Heart left ventricle (tissue), 16 donors: Measurements from ENCODE around the gene COX4I1. TPM values are rescaled to one million over a fixed set of nuclear protein-coding genes. Genes with fewer than 3 reads are reported as not detected.

Experiments
- ATAC-seq, 4 donors: fragments of 200-7000 bp; cut with Tn5 transposase; one replicate each; pipeline ENCODE4 v1.9.1; 2020 to 2022; ENCODE audit warnings: moderate library complexity in 4 of 4, mild to moderate bottlenecking in 3 of 4, moderate number of reproducible peaks in 1 of 4
- DNase-seq, 5 donors: peaks; one replicate each; pipeline ENCODE4 v3.0.0-alpha.2; 2020
- H3K27ac ChIP-seq, 12 donors: fragments of 200-600 bp; sonication (generic) in 4 of 12; one replicate each; pipeline versions ENCODE4 v1.5.0 to v1.8.0; 2016 to 2022; ENCODE audit warnings: mild to moderate bottlenecking in 2 of 12
- H3K27me3 ChIP-seq, 9 donors: fragments of 200-600 bp; sonication (generic) in 2 of 9; one replicate each; pipeline versions ENCODE4 v1.5.1 to v1.8.0; 2016 to 2022; ENCODE audit warnings: mild to moderate bottlenecking in 3 of 9
- H3K36me3 ChIP-seq, 9 donors: fragments of 200-600 bp; sonication (generic) in 2 of 9; one replicate each; pipeline versions ENCODE4 v1.5.0 to v1.8.0; 2018 to 2022; ENCODE audit warnings: mild to moderate bottlenecking in 2 of 9
- H3K4me1 ChIP-seq, 12 donors: fragments of 200-600 bp; sonication (generic) in 4 of 12; one replicate each; pipeline versions ENCODE4 v1.5.0 to v1.8.0; 2016 to 2022; ENCODE audit warnings: mild to moderate bottlenecking in 3 of 12
- H3K4me3 ChIP-seq, 12 donors: fragments of 200-600 bp; sonication (generic) in 4 of 12; one replicate each; pipeline versions ENCODE4 v1.5.0 to v1.8.0; 2017 to 2022; ENCODE audit warnings: mild to moderate bottlenecking in 9 of 12, moderate library complexity in 4 of 12
- H3K9me3 ChIP-seq, 12 donors: fragments of 200-600 bp; sonication (generic) in 4 of 12; one replicate each; pipeline versions ENCODE4 v1.5.0 to v1.8.0; 2016 to 2022; ENCODE audit warnings: mild to moderate bottlenecking in 1 of 12
- POLR2A ChIP-seq, 2 donors: fragments of 450-650 bp; IDR thresholded peaks; one replicate each; pipeline ENCODE4 v1.6.1; 2017; ENCODE audit warnings: antibody characterized with exemption in 2 of 2, mild to moderate bottlenecking in 2 of 2, moderate library complexity in 2 of 2
- WGBS, 4 donors: extraction: QIAGEN DNeasy Blood & Tissue Kit in 2 of 4; methylation state at CpG; one replicate each; pipeline versions ENCODE4 v1.1.5 to v1.1.7; 2013 to 2018; 5-methylcytosine and 5-hydroxymethylcytosine counted together
- intact Hi-C, 10 donors: fragments of 100-400 bp; cut with DNase I; formaldehyde crosslinking; loops; one replicate each; pipeline versions ENCODE4 v1.11.1 to v1.14.2; 2022
- polyA plus RNA-seq, 2 donors: library from polyadenylated mRNA; stranded (reverse); fragments of 200-250 nt; gene quantifications; one replicate each; pipeline ENCODE4 v1.2.3, GENCODE V29; 2013
- total RNA-seq, 9 donors: library from RNA; depleted of rRNA in 2 of 9; stranded (reverse); fragments of >200 nt in 2 of 9; fragmentation: NEBNext Ultra II Directional in 3 of 9; extraction: Animal tissue kit (Norgen Biotek cat#: 25700) in 3 of 9; gene quantifications; one replicate each; pipeline versions ENCODE4 v1.1.0 to v1.2.4, GENCODE V29; 2016 to 2023
- TF ChIP-seq, protein P1 (sequence below), 12 donors: fragments of 200-600 bp; sonication (generic) in 4 of 12; IDR thresholded peaks; one replicate each; pipeline versions ENCODE4 v1.5.0 to v1.8.0; 2018 to 2022; ENCODE audit warnings: antibody characterized with exemption in 12 of 12, mild to moderate bottlenecking in 5 of 12
- donor health status: ischemic (EF 13 %, LVEDD 7.1; RV severe dilation, severe dysfunction).
- donor health status: healthy with polysubstance abuse.
- donor health status: DM: no; HTN: yes; CAD: no.
- donor health status: DM: no; HTN: no; CAD: no.
- donor health status: ischemic (EF 25% LVEDD 6.9; RV normal size, moderate dysfunction).
- donor health status: ischemic (EF 25% LVEDD 5.7; RV mildly dilated, moderate dysfunction).
- donor health status: healthy.
- donor health status: DM: yes; HTN: yes; CAD: no.
- donor health status: ischemic (EF 35%, LVEDD 5.7; RV mildly dilated, moderate dysfunction).
- donor health status: nonischemic (EF 11% LVEDD 7.7; RV severe dilation, severe dysfunction).
- donor health status: DM: yes; HTN: yes; CAD: no.
- donor health status: PGD.
- donor health status: ischemic (EF 29% LVEDD 5.4; RV normal size, mild dysfunction).
- donor health status: nonischemic (EF 23%, LVEDD 6.1; RV moderate dilation, normal function).

The COX4I1 gene
- total and polyA plus RNA-seq, 11 donors: 1,047 to 5,448 (median 1,793) TPM

DNA sequence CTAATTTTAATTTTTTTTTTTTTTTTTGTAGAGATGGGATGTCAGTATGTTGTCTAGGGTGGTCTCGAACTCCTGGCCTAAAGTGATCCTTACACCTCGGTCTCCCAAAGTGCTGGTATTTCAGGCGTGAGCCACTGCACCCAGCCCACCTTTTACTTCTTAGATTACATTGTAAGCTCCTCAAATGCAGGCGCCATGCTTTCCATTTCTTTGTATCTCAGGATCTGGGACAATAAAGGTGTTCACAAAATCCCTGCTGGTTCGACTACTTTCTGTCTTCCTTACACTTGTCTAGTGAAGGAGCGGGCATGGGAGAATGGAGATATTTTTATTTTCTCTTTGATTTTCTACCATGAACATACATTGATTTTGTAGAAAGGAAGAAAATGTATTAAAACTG, 25.4 kb upstream of the COX4I1 start:
- no peaks in the 10 kb centered on the region for H3K4me1 ChIP-seq
- DNase-seq (no peak), ATAC-seq (no peak)
- peaks cover 0 to 52% (median 24%) of the 10 kb centered on the region in 9 donors for H3K36me3 ChIP-seq
- intact Hi-C loops: no loop called here
- 78 to 82% (median 81%) methylated on average over 6 of the region's 6 CpGs for WGBS, 4 donors
- no peak for TF ChIP-seq POLR2A (IDR thresholded peaks at IDR 0.05)
- TF ChIP-seq, protein P1, sequence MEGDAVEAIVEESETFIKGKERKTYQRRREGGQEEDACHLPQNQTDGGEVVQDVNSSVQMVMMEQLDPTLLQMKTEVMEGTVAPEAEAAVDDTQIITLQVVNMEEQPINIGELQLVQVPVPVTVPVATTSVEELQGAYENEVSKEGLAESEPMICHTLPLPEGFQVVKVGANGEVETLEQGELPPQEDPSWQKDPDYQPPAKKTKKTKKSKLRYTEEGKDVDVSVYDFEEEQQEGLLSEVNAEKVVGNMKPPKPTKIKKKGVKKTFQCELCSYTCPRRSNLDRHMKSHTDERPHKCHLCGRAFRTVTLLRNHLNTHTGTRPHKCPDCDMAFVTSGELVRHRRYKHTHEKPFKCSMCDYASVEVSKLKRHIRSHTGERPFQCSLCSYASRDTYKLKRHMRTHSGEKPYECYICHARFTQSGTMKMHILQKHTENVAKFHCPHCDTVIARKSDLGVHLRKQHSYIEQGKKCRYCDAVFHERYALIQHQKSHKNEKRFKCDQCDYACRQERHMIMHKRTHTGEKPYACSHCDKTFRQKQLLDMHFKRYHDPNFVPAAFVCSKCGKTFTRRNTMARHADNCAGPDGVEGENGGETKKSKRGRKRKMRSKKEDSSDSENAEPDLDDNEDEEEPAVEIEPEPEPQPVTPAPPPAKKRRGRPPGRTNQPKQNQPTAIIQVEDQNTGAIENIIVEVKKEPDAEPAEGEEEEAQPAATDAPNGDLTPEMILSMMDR (IDR thresholded peaks at IDR 0.05): no peak
- H3K27me3 ChIP-seq: no peaks in the 10 kb centered on the region
- no peak overlapping the region for H3K27ac ChIP-seq
- H3K4me3 ChIP-seq: no peak overlapping the region
- no peaks in the 10 kb centered on the region for H3K9me3 ChIP-seq

DNA sequence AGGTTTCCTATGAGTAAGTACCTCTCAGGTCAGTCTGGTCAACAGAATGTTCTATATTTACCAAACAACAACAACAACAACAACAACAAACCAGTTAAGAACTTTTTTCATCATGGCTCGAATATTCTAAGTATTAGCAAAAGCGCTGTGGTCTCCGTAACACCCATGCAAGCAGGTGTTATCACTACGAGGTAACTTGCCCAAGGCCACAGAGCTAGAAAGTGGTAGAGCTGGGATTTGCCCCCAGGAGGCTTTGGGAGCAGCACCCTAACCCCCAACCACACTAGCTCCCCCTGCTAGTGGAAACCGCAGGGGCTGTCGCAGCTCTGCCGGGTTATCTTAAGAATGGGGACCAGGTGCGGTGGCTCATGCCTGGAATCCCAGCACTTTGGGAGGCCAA, 24.7 kb upstream of the COX4I1 start:
- intact Hi-C loops: no loop called here
- Histone ChIP-seq H3K36me3 (peaks cover 0 to 58% (median 31%) of the 10 kb centered on the region in 9 donors), H3K4me1 (no peaks in the 10 kb centered on the region), H3K27ac (no peak overlapping the region), H3K9me3 (no peaks in the 10 kb centered on the region), H3K4me3 (no peak overlapping the region), H3K27me3 (no peaks in the 10 kb centered on the region)
- 92 to 98% (median 96%) methylated on average over 6 to 8 of the region's 8 CpGs for WGBS, 4 donors
- ATAC-seq (no peak), DNase-seq (no peak)
- no peak for TF ChIP-seq POLR2A (IDR thresholded peaks at IDR 0.05)
- TF ChIP-seq, protein P1 (IDR thresholded peaks at IDR 0.05): no peak

DNA sequence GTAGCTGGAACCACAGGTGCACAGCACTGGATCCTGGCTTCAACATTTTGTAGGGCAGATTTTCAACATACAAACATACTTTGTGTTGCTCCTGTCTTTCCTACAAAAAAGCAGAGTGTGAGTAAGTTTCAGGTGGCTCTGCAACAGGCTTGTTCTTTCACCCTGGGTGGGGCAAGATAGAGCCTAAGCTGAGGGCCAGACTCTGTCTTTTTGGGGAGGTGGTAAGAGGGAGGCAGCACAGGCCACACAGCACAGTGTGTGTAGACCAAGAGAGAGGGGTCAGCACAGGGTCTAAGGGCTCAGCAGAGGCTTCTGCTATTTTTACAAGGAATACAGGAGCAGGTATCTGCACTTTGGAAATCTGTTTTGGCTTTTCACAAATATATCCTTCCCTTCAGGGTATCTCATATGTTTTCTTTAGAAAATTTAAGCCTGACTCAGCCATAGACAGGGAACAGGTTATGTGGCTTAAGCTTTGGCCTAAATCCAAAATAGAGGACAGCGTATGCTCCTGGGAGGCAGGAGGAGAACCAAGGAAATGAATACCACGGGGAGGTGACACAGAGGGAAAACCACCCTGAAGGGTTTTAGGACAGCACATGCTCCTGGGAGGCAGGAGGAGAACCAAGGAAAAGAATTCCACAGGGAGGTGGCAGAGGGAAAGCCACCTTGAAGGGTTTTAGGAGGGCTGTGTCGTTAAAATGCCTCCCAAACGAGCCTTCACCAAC, 21.7 kb upstream of the COX4I1 start:
- no peaks in the 10 kb centered on the region for H3K27me3 ChIP-seq
- H3K4me1 ChIP-seq: peaks cover 0 to 11% (median 0%) of the 10 kb centered on the region in 12 donors
- H3K36me3 ChIP-seq: peaks cover 0 to 75% (median 50%) of the 10 kb centered on the region in 9 donors
- intact Hi-C loops: no loop called here
- no peak for ATAC-seq
- TF ChIP-seq, protein P1 (IDR thresholded peaks at IDR 0.05): no peak
- no peak for TF ChIP-seq POLR2A (IDR thresholded peaks at IDR 0.05)
- H3K9me3 ChIP-seq: no peaks in the 10 kb centered on the region
- no peak for DNase-seq
- peak overlapping the region in 5 of 12 donors; percentile 12 to 54 (median 44) for H3K27ac ChIP-seq
- H3K4me3 ChIP-seq: no peak overlapping the region
- WGBS, 4 donors: 75 to 85% (median 78%) methylated on average over 4 of the region's 4 CpGs

DNA sequence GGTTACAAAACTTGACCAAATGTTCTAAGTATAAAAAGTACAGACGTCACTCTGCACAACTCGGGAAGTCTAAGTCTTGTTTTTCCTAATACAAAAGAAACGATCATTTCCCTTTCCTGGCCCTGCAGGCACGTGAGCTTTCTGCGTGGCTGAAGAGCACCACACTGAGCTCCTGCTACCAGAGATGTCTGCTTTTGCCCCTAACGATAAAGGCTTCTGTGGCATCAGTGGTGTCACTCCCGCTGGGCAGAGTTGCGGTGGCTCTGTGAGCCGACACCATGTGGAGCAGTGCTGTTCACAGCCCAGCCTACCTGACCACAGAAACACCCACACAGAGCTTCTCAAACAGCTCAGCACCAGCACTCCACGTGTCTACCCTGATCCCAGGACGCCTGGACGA, 20.6 kb upstream of the COX4I1 start:
- H3K4me3 ChIP-seq: no peak overlapping the region
- DNase-seq (no peak), ATAC-seq (peak in 1 of 4 donors; percentile 69)
- H3K36me3 ChIP-seq: peaks cover 0 to 75% (median 50%) of the 10 kb centered on the region in 9 donors
- no peaks in the 10 kb centered on the region for H3K27me3 ChIP-seq
- H3K27ac ChIP-seq: peak overlapping the region in 2 of 12 donors; percentile 29 to 42
- WGBS, 4 donors: 64 to 78% (median 69%) methylated on average over 12 of the region's 12 CpGs
- peaks cover 0 to 11% (median 0%) of the 10 kb centered on the region in 12 donors for H3K4me1 ChIP-seq
- no peaks in the 10 kb centered on the region for H3K9me3 ChIP-seq
- TF ChIP-seq, protein P1 (IDR thresholded peaks at IDR 0.05): no peak
- TF ChIP-seq POLR2A (IDR thresholded peaks at IDR 0.05): no peak
- intact Hi-C loops: no loop called here
